Lower lobe of right lung (tissue), 2 donors: Measurements from ENCODE around the gene ERBB3. TPM values are rescaled to one million over a fixed set of nuclear protein-coding genes. Genes with fewer than 3 reads are reported as not detected.

Source experiments
- ATAC-seq, 2 donors: fragments of 200-7000 bp; cut with Tn5 transposase; one replicate each; pipeline ENCODE4 v1.9.1; 2020 to 2022; ENCODE audit warnings: mild to moderate bottlenecking in 2 of 2, moderate library complexity in 2 of 2
- DNase-seq: peaks from one replicate; pipeline ENCODE4 v3.0.0-alpha.2; 2020
- H3K27ac ChIP-seq: fragments of 200-600 bp; one replicate; pipeline ENCODE4 v1.8.0; 2022
- H3K27me3 ChIP-seq: fragments of 200-600 bp; one replicate; pipeline ENCODE4 v1.8.0; 2022; ENCODE audit warnings: low read depth
- H3K36me3 ChIP-seq: fragments of 200-600 bp; one replicate; pipeline ENCODE4 v1.8.0; 2022; ENCODE audit warnings: mild to moderate bottlenecking
- H3K4me1 ChIP-seq: fragments of 200-600 bp; one replicate; pipeline ENCODE4 v1.8.0; 2022
- H3K4me3 ChIP-seq: fragments of 200-600 bp; one replicate; pipeline ENCODE4 v1.8.0; 2022; ENCODE audit warnings: mild to moderate bottlenecking
- H3K9me3 ChIP-seq: fragments of 200-600 bp; one replicate; pipeline ENCODE4 v1.8.0; 2022
- CTCF ChIP-seq: fragments of 200-600 bp; IDR thresholded peaks from one replicate; pipeline ENCODE4 v1.8.0; 2022; ENCODE audit warnings: antibody characterized with exemption, mild to moderate bottlenecking
- intact Hi-C: fragments of 100-400 bp; cut with DNase I; formaldehyde crosslinking; loops from one replicate; pipeline ENCODE4 v1.11.0; 2022
- total RNA-seq: library from RNA; stranded (reverse); fragmentation: NEBNext Ultra II Directional; extraction: Animal tissue kit (Norgen Biotek cat#: 25700); gene quantifications from one replicate; pipeline ENCODE4 v1.2.1, GENCODE V29; 2021
- donor health status: DM: no; HTN: yes; CAD: no; lungs with severe emphysema.

ERBB3 gene
- total RNA-seq, 1 donor from 2014 or later, result 80.5 TPM

- Histone ChIP-seq H3K27me3 (no peaks in the 10 kb centered on the region), H3K4me1 (peaks cover 31% of the 10 kb centered on the region), H3K9me3 (no peaks in the 10 kb centered on the region), H3K27ac (peak overlapping the region; percentile 92), H3K36me3 (no peaks in the 10 kb centered on the region), H3K4me3 (peak overlapping the region; percentile 73)
- intact Hi-C loops, result no loop called here
- ATAC-seq (peak; percentile 71 to 77), DNase-seq (peak; percentile 77)
- peak; percentile 45 for TF ChIP-seq CTCF
Observed at GRCh38 chr12:56151672-56152131, 71.7 kb downstream of the ERBB3 start.

- H3K9me3 ChIP-seq, result no peaks in the 10 kb centered on the region
- no peaks in the 10 kb centered on the region for H3K27me3 ChIP-seq
- peaks cover 31% of the 10 kb centered on the region for H3K4me1 ChIP-seq
- intact Hi-C loops, result no loop called here
- no peaks in the 10 kb centered on the region for H3K36me3 ChIP-seq
- H3K4me3 ChIP-seq, result peak within 1 kb of the TSS; percentile 73
- TF ChIP-seq CTCF, result no peak
- peak within 1 kb of the TSS; percentile 92 for H3K27ac ChIP-seq
- DNase-seq, result peak; percentile 96
- ATAC-seq, result peak; percentile 96 to 98
Observed at GRCh38 chr12:56152132-56152755, 72.3 kb downstream of the ERBB3 start, which contains the start of gene MYL6B. Gene MYL6B, plus strand, starts transcription at chr12:56152587. Its CDS starts 1,332 bp downstream, at chr12:56153919.

Other genes starting within 250 kb of the ERBB3 start
- gene MMP19, start 237.2 kb upstream of the ERBB3 start, total RNA-seq, result 35.2 TPM
- gene PYM1, start 152.3 kb upstream of the ERBB3 start, total RNA-seq, result 28.9 TPM
- gene DGKA, start 149.0 kb upstream of the ERBB3 start, total RNA-seq, result 35.3 TPM
- 1.2 TPM for gene PMEL, start 114.1 kb upstream of the ERBB3 start, total RNA-seq
- gene CDK2, start 113.3 kb upstream of the ERBB3 start, total RNA-seq, result 22.2 TPM
- gene RAB5B, start 106.1 kb upstream of the ERBB3 start, total RNA-seq, result 138 TPM
- gene SUOX, start 82.9 kb upstream of the ERBB3 start, total RNA-seq, result 23.3 TPM
- gene IKZF4, start 59.1 kb upstream of the ERBB3 start, total RNA-seq, result 13.1 TPM
- gene RPS26, start 38.2 kb upstream of the ERBB3 start, total RNA-seq, result 77.2 TPM
- 69.4 TPM for gene PA2G4, start 24.4 kb downstream of the ERBB3 start, total RNA-seq
- gene RPL41, start 36.5 kb downstream of the ERBB3 start, total RNA-seq, result 2,837 TPM
- gene ZC3H10, start 38.1 kb downstream of the ERBB3 start, total RNA-seq, result 12.5 TPM
- gene ESYT1, start 48.1 kb downstream of the ERBB3 start, total RNA-seq, result 114 TPM
- 21.4 TPM for gene MYL6B, start 72.4 kb downstream of the ERBB3 start, total RNA-seq
- 1,292 TPM for gene MYL6, start 78.2 kb downstream of the ERBB3 start, total RNA-seq
- gene SMARCC2, start 109.3 kb downstream of the ERBB3 start, total RNA-seq, result 115 TPM
- gene RNF41, start 141.8 kb downstream of the ERBB3 start, total RNA-seq, result 49.8 TPM
- gene NABP2, start 144.2 kb downstream of the ERBB3 start, total RNA-seq, result 20.9 TPM
- gene SLC39A5, start 149.9 kb downstream of the ERBB3 start, total RNA-seq, result not detected
- 27.8 TPM for gene ANKRD52, start 178.2 kb downstream of the ERBB3 start, total RNA-seq
- gene COQ10A, start 186.8 kb downstream of the ERBB3 start, total RNA-seq, result 12.8 TPM
- gene CS, start 220.2 kb downstream of the ERBB3 start, total RNA-seq, result 175 TPM
- 91.5 TPM for gene CNPY2, start 235.8 kb downstream of the ERBB3 start, total RNA-seq